K562 (cell line): ENCODE results near the gene TTC16.

Experiments
- EZH2 ChIP-seq: IDR thresholded peaks from 2 replicates; pipeline ENCODE4 v1.6.1; 2012; ENCODE audit warnings: low read depth, mild to moderate bottlenecking, inconsistent platforms, low read length, borderline replicate concordance
- GABPA ChIP-seq: fragments of 200-800 bp; sonication (Bioruptor generic); conservative IDR thresholded peaks from 2 replicates; pipeline ENCODE4 v1.6.1; 2016; ENCODE audit warnings: low read depth, missing genetic modification characterization, missing compliant biosample characterization
- POLR2H ChIP-seq: IDR thresholded peaks from 2 replicates; pipeline ENCODE4 v1.6.1; 2016; ENCODE audit warnings: missing genetic modification characterization, low read depth, mild to moderate bottlenecking, control low read depth, missing compliant biosample characterization, moderate library complexity

DNA sequence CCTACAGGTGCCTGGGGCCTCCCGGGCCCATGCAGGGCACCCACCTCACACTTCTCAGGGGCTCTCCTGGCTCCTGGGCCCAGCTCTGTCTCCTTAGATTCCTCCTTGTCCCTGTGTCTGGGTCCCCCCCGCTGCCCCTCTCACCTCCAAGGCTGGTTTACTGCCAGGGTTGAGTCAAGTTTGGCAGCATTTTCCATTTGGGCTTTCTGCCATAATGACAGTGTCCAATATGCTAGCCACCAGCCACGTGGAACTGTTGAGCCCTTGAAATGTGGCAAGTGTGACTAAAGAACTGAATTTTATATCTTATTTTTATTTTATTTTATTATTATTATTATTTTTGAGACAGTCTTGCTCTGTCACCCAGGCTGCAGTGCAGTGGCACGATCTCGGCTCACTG lies 1.9 kb downstream of the TTC16 start:
- no peak for TF ChIP-seq EZH2
- TF ChIP-seq GABPA (tag), result no peak
- TF ChIP-seq POLR2H (tag), result no peak
